Activated gamma-delta T cell treated with anti-CD3 and anti-CD28 coated beads, Interleukin-2, amount 50 U/mL, for 16 hours (primary cell): Measurements from ENCODE around the gene TMCO6.
"Not testable (repeated sequence)": the region's sequence is repeated elsewhere in the genome, so short reads cannot be mapped to it uniquely, and the experiment has no call there.

Experiments
- DNase-seq: peaks from one replicate; pipeline ENCODE4 v3.0.0-alpha.2; 2020; ENCODE audit warnings: low read depth

Gene TMCO6

GRCh38 chr5:140639148-140639981 is at the start of gene TMCO6:
Gene TMCO6 (plus strand): TSS chr5:140639451. CDS start chr5:140639528, 77 bp downstream.
- peak; percentile 96 for DNase-seq

DNA sequence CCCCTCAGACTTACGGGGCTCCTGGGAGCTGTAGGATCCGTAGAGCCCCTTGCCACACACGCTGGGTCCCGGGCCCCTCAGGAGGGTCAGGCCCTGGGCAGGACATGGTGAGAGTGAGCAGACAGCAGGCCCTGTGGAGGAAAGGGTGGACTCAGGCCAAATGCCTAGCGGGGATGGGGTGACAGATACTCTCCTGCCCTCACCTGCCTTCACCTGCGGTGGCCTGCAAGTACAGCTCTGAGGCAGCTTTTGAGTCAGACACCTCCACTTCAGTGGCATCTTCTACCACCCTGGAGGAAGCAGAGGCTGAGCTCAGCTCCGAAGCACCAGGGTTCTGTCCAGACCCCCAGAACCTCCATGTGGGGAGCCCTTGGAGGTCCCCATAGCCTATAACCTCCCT is 48.4 kb upstream of the TMCO6 start:
- no peak for DNase-seq

- DNase-seq: no peak
Measured at GRCh38 chr5:140591747-140592372, 47.4 kb upstream of the TMCO6 start.

GRCh38 chr5:140593070-140593469 is 46.2 kb upstream of the TMCO6 start:
- not testable (repeated sequence) for DNase-seq

GRCh38 chr5:140594169-140594568 is 45.1 kb upstream of the TMCO6 start:
- no peak for DNase-seq

- DNase-seq: no peak
Measured at GRCh38 chr5:140595538-140596300, 43.5 kb upstream of the TMCO6 start.

- DNase-seq: no peak
Measured at GRCh38 chr5:140596321-140596741, 42.9 kb upstream of the TMCO6 start.

- no peak for DNase-seq
Measured at GRCh38 chr5:140598836-140599235, 40.4 kb upstream of the TMCO6 start.

DNA sequence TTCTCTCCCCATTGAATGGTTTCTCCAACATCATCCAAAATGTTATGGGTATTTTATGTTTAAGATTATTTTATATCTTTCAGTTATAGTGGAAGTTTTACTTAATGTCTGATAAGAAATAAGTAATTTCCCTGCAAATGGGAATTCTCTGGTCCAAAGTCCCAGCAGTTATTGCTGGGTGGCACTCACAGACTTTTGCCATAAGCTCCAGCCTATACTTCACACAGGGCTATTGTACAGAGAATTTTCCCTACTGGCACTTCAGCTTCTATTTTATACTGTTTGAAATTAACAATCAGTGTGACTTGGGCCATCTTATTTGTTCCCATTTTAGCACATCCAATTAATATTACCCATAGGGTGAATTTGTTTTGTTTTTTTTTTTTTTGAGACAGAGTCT is 39.2 kb upstream of the TMCO6 start:
- DNase-seq: no peak

- DNase-seq: no peak
Measured at GRCh38 chr5:140602147-140602546, 37.1 kb upstream of the TMCO6 start.

DNA sequence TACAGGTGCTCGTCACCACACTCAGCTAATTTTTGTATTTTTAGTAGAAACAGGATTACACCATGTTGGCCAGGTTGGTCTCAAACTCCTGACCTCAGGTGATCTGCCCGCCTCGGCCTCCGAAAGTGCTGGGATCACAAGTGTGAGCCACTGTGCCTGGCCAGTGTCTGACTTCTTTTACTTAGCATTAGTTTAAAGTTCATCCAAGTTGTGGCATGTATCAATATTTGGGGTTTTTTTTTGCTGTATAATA is 35.9 kb upstream of the TMCO6 start:
- DNase-seq: not testable (repeated sequence)

- DNase-seq: no peak
Measured at GRCh38 chr5:140603734-140604133, 35.5 kb upstream of the TMCO6 start.

- DNase-seq: no peak
Measured at GRCh38 chr5:140605879-140606278, 33.4 kb upstream of the TMCO6 start.

DNA sequence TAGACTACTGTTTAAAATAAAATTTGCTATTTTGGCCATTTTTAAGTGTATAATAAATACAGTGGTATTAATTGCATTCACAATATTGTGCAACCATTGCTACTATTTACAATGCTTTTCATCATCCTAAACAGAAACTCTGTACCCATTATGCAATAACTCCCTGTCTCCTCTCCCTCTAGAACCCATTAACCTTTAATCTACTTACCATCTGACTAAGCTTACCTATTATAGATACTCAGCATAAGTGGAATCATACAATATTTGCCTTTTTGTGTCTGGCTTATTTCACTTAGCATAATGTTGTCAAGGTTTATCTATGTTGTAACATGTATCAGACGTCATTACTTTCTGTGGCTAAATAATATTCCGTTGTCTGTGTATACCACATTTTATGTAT is 32.2 kb upstream of the TMCO6 start:
- DNase-seq: no peak

GRCh38 chr5:140608722-140609121 is 30.5 kb upstream of the TMCO6 start:
- DNase-seq: no peak

GRCh38 chr5:140609126-140609525 is 30.1 kb upstream of the TMCO6 start:
- no peak for DNase-seq

DNA sequence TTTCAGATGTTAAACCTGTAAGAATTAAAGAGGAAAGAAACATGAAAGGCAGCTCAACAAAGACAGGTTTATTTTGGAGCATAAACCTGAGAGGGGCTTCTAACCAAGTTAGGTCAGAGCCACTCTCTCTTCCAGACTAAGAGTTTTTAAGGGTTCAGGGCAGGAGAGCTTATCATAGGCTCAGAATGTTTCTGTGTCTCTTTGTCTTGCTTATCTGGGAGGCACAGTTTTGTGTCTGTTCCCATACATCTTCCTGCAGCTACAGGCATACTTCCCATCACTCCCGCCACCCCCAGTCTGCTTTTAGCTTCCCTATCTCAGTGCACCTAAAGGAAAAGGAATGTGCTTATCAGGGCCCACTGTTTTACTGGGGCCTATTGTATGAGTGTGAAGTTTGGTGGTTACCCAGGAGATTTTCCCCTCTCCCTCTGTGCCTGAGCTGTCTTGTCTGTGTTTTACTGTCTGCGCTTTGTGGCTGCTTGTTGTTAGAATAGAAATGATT is 28.2 kb upstream of the TMCO6 start:
- no peak for DNase-seq

DNA sequence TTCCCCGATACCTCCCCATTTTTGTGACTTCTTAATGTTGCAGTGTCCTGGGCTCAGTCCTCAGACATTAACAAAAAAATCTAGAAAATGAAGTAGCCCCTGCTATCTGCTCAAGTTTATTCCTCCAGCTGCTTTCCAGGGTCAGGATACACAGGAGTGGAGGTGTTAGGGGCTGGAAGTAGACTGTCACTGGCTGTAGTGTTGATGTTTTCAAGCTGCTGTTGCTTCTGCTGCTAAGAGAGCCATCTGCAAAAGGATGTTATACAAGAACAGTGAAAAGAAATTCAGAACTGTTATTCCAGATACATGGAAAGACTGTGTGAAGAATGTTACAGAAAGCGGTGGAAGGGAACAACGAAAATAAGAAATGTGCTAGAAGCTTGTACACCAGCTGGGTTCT is 16.9 kb upstream of the TMCO6 start:
- no peak for DNase-seq

- not testable (repeated sequence) for DNase-seq
Measured at GRCh38 chr5:140623061-140623460, 16.2 kb upstream of the TMCO6 start.

DNA sequence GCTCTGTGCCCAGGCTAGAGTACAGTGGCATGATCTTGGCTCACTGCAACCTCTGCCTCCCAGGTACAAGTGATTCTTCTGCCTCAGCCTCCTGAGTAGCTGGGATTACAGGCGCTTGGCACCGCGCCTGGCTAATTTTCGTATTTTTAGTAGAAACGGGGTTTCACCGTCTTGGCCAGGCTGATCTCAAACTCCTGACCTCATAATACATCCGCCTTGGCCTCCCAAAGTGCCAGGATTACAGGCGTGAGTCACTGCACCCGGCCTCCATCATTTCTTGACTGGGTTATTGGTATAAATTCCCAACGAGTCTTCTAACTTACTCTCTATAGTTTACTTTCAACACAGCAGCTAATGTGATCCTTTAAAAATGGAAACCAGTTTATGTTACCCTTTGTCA is 14.4 kb upstream of the TMCO6 start:
- not testable (repeated sequence) for DNase-seq

DNA sequence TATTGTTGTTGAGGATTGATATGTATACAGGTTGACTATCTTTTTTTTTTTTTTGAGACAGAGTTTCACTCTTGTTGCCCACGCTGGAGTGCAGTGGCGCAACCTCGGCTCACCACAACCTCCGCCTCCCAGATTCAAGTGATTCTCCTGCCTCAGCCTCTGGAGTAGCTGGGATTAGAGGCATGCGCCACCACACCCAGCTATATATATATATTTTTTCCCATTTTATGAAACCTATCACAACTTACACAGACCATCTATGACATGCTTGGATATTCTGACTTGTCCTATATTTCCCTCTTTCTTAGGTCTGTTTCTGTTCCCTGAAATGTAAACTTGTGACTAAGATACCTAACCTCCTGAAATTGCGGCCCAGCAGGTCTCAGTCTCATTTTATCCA is 11.3 kb upstream of the TMCO6 start:
- DNase-seq: no peak

- no peak for DNase-seq
Measured at GRCh38 chr5:140628711-140629110, 10.5 kb upstream of the TMCO6 start.
